ENCODE results near the gene CSF2. TPM values are rescaled to one million over a fixed set of nuclear protein-coding genes. Genes with fewer than 3 reads are reported as not detected.

The CSF2 gene
- not detected in 2 replicates for polyA plus RNA-seq

GRCh38 chr5:132073231-132074013 lies at the start of gene CSF2:
TSS of gene CSF2 (plus strand) at chr5:132073789. CDS start at chr5:132073824, 35 bp downstream.

GRCh38 chr5:132060501-132061161 lies 13.0 kb upstream of the CSF2 start, which contains the start of gene IL3:
TSS of gene IL3 (plus strand) at chr5:132060655. CDS start at chr5:132060707, 52 bp downstream.

Other genes with a start within 250 kb of the CSF2 start
- 0.85 and 1.3 TPM in 2 replicates for gene MEIKIN, start 128.1 kb upstream of the CSF2 start, polyA plus RNA-seq
- 86.4 and 90.7 TPM in 2 replicates for gene ACSL6, start 62.1 kb upstream of the CSF2 start, polyA plus RNA-seq
- not detected in 2 replicates for gene IL3, start 13.1 kb upstream of the CSF2 start, polyA plus RNA-seq
- 3.4 and 9.4 TPM in 2 replicates for gene P4HA2, start 154.1 kb downstream of the CSF2 start, polyA plus RNA-seq
- not detected in 2 replicates for gene PDLIM4, start 183.9 kb downstream of the CSF2 start, polyA plus RNA-seq
- gene SLC22A4, start 220.6 kb downstream of the CSF2 start, polyA plus RNA-seq: 0.58 and 2.4 TPM in 2 replicates